Measurements from ENCODE around the gene OCIAD2. TPM values are rescaled to one million over a fixed set of nuclear protein-coding genes. Genes with fewer than 3 reads are reported as not detected.

The OCIAD2 gene
- total RNA-seq, 1 experiment from 2014 or later, result 64.0 TPM

GRCh38 chr4:48949518-48950219 is 43.1 kb upstream of the OCIAD2 start:
- ChIA-PET CTCF (no interaction called here), RAD21 (ENCODE audit: low non-redundant PET in 1 of 2, low total read pairs in 2 of 2, uncharacterized antibody in 2 of 2, unreplicated experiment in 2 of 2) (no interaction called here), POLR2A (no interaction called here)
- Histone ChIP-seq H2AFZ (ENCODE audit: low read depth, low read length, poor library complexity, severe bottlenecking) (no peak overlapping the region), H3K9me3 (ENCODE audit: control insufficient read depth in 1 of 2, insufficient read depth in 1 of 2, low read depth in 1 of 2, low read length in 2 of 2) (peaks cover 0 to 5% of the 10 kb centered on the region in 2 experiments; a peak in 1 of 4 replicates), H3K4me1 (ENCODE audit: control insufficient read depth in 1 of 2, insufficient read depth in 2 of 2, low read length in 2 of 2) (peaks cover 15 to 24% of the 10 kb centered on the region in 2 experiments), H3K9me2 (ENCODE audit: insufficient read depth) (no peaks in the 10 kb centered on the region), H3K9ac (ENCODE audit: low read length) (no peak overlapping the region), H3K4me2 (ENCODE audit: low read length) (no peak overlapping the region), H3K36me3 (ENCODE audit: control insufficient read depth in 1 of 2, insufficient read depth in 2 of 2, low read length in 2 of 2) (no peaks in the 10 kb centered on the region), H3K79me2 (ENCODE audit: insufficient read depth, low read length) (no peaks in the 10 kb centered on the region), H3K4me3 (replicated peaks in 1 of 2; ENCODE audit: low read depth in 1 of 2, low read length in 2 of 2) (no peak overlapping the region), H3K27ac (ENCODE audit: low read depth, low read length) (no peak overlapping the region), H3K27me3 (ENCODE audit: insufficient read depth, low read length) (no peaks in the 10 kb centered on the region), H4K20me1 (ENCODE audit: insufficient read depth) (no peaks in the 10 kb centered on the region)
- no peak for DNase-seq (ENCODE audit: low read depth, low spot score)
- TF ChIP-seq YY1 (IDR thresholded peaks at IDR 0.05; ENCODE audit: extremely low read depth, insufficient replicate concordance, low read depth, low read length), result no peak
- no peak for TF ChIP-seq TCF7L2 (IDR thresholded peaks at IDR 0.05; ENCODE audit: borderline replicate concordance, extremely low read depth, insufficient read depth, insufficient read length)
- TF ChIP-seq POLR2AphosphoS5 (IDR thresholded peaks at IDR 0.05; ENCODE audit: low read depth, low read length), result no peak
- no TSS peak for BruUV-seq (replicated peaks)
- intact Hi-C loops (cut with micrococcal nuclease), result no loop called here
- ATAC-seq, result no peak

- DNase-seq (ENCODE audit: low read depth, low spot score), result no peak
- Histone ChIP-seq H3K27ac (ENCODE audit: low read depth, low read length) (no peak overlapping the region), H3K4me1 (ENCODE audit: control insufficient read depth in 1 of 2, insufficient read depth in 2 of 2, low read length in 2 of 2) (peaks cover 15 to 24% of the 10 kb centered on the region in 2 experiments), H3K27me3 (ENCODE audit: insufficient read depth, low read length) (no peaks in the 10 kb centered on the region), H3K79me2 (ENCODE audit: insufficient read depth, low read length) (no peaks in the 10 kb centered on the region), H3K4me2 (ENCODE audit: low read length) (no peak overlapping the region), H3K9me3 (ENCODE audit: control insufficient read depth in 1 of 2, insufficient read depth in 1 of 2, low read depth in 1 of 2, low read length in 2 of 2) (peaks cover 0 to 5% of the 10 kb centered on the region in 2 experiments; a peak in 1 of 4 replicates), H3K9me2 (ENCODE audit: insufficient read depth) (no peaks in the 10 kb centered on the region), H3K4me3 (replicated peaks in 1 of 2; ENCODE audit: low read depth in 1 of 2, low read length in 2 of 2) (no peak overlapping the region), H2AFZ (ENCODE audit: low read depth, low read length, poor library complexity, severe bottlenecking) (no peak overlapping the region), H4K20me1 (ENCODE audit: insufficient read depth) (no peaks in the 10 kb centered on the region), H3K36me3 (ENCODE audit: control insufficient read depth in 1 of 2, insufficient read depth in 2 of 2, low read length in 2 of 2) (no peaks in the 10 kb centered on the region), H3K9ac (ENCODE audit: low read length) (no peak overlapping the region)
- ChIA-PET RAD21 (ENCODE audit: low non-redundant PET in 1 of 2, low total read pairs in 2 of 2, uncharacterized antibody in 2 of 2, unreplicated experiment in 2 of 2) (no interaction called here), POLR2A (no interaction called here), CTCF (no interaction called here)
- BruUV-seq (replicated peaks), result no TSS peak
- TF ChIP-seq POLR2A (IDR thresholded peaks at IDR 0.05; ENCODE audit: borderline replicate concordance, extremely low read depth, insufficient read depth, insufficient read length) (no peak), CBX3 (IDR thresholded peaks at IDR 0.05; ENCODE audit: low read depth) (no peak), SP1 (IDR thresholded peaks at IDR 0.05; ENCODE audit: low read depth) (no peak)
- ATAC-seq, result no peak
- intact Hi-C loops (cut with micrococcal nuclease), result no loop called here
Observed at GRCh38 chr4:48949086-48949485, 42.5 kb upstream of the OCIAD2 start.
